NCI-H1092 (cell line): Measurements from ENCODE around the gene INO80B.
"Not testable (repeated sequence)": the region's sequence is repeated elsewhere in the genome, so short reads cannot be mapped to it uniquely, and the experiment has no call there.

ENCODE experiments used
- DNase-seq: peaks from one replicate; lab custom pipeline; 2025; lab: John Stamatoyannopoulos, UW

Gene INO80B

DNA sequence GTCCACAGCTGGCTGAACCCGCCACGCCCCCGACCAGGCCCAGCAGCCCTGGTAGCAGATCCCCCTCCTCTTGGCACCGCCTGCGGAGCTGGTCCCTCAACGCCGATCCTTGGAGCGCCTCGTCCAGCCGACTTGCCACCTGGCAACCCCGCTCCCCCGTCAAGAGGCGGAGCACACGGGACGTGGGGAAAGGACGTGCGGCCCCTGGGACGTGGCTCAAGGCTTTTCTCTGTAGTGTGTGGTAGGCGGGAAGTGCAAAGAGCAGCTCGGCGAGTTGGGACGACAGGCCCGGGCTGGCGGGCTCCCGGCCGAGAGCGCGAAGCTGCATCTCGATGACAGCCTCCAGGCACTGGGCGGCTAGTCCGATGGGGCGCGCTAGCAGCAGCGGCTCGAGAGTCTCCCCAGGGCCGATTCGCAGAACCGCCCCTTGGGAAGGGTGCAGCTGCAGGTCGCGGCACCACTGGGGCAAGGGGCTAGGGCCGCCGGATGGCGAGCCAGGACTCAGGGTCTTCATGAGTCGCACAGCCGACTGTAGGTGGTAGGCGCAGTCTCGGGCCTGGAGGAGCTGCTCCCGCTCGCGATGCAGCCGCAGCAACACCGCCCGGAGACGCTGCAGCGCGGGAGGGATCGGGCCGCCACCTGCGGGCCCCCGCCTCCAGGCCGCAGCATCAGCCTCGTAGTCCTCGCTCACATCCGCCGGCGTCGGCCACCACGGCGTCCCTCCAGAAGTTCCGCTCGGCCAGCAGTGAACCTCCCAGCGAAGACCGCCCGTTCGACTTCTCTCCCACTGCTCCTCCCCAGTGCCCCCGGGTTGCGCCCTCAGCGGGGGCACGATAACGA lies 27.3 kb downstream of the INO80B start:
- DNase-seq, result no peak

- DNase-seq, result peak; percentile 87
These were observed 28.2 kb downstream of the INO80B start, which contains the start of the genes CCDC142 and TTC31 for GRCh38 chr2:74482801-74483674. Gene CCDC142 (minus strand): TSS chr2:74482998. CDS start chr2:74482837, 161 bp downstream. Gene TTC31 (plus strand): TSS chr2:74483081. CDS start chr2:74483096, 15 bp downstream.

DNA sequence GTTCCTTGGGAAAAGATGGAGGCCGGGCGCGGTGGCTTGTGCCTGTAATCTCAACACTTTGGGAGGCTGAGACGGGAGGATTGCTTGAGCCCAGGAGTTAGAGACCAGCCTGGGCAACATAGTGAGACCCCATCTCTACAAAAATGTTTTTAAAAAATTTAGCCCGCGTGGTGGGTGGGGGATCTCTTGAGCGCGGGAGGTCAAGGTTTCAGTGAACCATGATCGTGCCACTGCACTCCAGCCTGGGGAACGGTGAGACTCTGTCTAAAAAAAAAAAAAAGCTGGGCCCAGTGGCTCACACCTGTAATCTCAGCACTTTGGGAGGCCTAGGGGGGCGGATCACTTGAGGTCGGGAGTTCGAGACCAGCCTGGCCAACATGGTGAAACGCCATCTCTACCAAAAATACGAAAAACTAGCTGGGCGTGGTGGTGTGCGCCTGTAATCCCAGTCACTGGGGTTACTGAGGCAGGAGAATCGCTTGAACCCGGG lies 28.8 kb downstream of the INO80B start:
- DNase-seq, result not testable (repeated sequence)

DNA sequence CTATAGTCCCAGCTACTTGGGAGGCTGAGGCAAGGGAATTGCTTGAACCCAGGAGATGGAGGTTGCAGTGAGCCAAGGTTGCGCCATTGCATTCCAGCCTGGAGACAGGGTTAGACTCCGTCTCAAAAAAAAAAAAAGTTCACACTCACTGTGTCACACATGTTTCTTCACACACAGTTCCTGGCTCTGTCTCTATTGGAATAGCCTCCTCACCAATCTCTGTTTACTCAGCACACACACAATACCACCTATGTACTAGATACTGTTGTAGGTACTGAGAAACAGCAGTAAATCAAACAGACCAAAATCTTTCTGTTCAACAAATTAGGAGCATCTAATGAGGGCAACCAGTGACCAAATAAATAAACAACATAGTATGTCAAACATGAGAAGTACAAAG lies 31.3 kb downstream of the INO80B start:
- DNase-seq, result no peak

DNA sequence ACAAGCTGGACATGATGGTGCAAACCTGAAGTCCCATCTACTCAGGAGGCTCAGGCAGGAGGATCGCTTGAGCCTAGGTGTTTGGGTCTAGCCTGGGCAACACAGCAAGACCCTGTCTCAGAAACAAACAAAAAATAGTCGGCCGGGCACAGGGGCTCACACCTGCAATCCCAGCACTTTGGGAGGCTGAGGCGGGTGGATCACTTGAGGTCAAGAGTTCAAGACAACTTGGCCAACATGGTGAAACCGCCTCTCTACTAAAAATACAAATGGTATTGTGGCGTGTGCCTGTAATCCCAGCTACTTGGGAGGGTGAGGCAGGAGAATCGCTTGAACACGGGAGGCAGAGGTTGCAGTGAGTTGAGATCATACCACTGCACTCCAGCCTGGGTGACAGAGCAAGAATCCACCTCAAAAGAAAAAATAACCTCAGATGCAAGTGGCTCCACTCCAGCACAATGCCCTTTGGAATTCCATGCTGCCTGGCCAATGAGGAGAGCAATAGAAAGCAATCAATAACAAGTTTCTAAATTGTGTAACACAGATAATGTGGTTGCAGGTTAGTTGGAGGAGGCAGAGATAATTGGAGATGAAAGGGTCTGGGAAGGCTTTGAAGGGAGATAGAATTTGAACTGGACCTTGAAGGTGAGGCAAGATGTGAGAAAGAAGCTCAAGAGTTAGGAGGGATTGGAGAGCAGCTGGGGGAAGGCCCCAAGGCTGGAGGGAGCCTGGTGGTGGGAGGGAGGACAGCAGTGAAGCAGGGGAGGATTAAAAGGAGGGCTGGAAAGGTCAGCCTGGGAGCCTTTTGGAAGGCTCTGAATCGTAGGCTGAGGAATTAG lies 34.0 kb downstream of the INO80B start:
- DNase-seq, result no peak

DNA sequence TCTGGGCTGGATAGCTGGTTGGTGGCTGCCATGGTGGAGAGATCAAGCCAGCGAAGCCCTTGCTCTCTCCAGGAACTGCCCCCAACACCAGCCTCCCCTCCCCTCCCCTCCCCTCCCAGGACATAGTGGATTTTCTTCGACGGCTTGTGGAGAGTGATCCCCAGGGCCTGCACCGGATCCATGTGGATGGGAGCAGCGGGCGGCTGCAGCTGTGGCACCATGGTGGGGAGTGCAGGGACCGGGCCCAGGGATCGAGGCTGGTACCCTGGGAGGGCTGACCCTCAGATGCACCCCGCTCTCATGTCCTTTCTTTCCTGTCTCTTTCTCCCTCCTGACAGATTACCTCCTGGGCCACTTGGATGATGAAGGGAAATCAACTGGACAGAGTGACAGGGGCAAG lies 35.0 kb downstream of the INO80B start:
- DNase-seq, result no peak

GRCh38 chr2:74491648-74492544 lies 37.0 kb downstream of the INO80B start:
- no peak for DNase-seq

DNA sequence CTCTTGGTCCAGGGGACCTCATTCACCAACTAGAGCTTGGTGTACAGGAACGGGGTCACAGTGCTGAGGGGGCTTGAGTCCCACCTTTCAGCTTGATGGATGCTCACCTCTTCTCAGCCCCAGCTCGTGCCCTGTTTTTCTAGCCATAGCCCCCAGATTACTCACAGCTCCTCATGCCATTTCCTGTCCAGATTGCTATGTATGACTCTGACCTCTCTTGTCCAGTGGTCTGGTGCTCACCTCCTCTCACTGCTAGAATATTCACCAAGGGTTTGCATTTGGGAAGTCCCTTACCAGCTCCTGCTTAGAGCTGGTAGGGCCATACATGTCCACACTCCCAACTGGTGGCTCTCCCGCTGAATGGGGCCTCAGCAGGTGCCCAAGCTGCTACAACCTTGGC lies 38.7 kb downstream of the INO80B start:
- no peak for DNase-seq

GRCh38 chr2:74495440-74495839 lies 40.6 kb downstream of the INO80B start:
- DNase-seq, result no peak

DNA sequence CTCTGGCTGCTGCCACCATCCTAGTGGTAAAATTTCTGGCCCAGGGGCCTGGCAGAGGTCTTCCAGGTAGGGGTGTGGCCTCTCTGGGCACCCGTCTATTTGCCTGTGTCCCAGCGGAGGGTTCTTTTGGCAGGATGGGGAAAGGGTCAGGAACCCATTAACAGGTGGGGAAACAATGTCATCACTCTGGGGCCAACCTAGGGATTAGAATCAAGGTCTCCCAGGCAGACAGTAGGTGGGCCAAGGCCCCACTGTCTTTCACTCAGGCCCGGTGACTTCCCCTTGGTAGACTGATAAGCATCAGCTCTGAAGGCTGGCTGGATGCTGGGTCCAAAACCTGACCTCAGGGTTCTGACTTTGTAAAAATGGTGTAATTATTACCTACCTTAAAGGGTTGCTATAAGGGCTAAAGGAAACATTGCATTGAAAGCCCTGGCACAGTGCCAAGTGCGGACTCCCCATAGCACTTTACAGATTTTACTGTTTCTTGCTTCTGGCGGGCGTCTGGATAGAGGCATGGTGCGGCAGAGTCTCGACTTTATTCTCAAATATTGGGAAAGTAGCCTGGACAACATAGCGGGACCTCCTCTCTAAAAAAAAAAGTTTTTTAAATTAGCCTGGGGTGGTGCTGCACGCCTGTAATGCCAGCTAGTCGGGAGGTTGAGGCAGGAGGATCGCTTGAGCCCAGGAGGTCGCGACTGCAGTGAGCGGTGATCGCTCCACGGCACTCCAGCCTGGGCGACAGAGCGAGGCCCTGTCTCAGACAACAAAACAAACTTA lies 42.3 kb downstream of the INO80B start:
- DNase-seq, result no peak

GRCh38 chr2:74497777-74498499 lies 43.1 kb downstream of the INO80B start:
- no peak for DNase-seq

DNA sequence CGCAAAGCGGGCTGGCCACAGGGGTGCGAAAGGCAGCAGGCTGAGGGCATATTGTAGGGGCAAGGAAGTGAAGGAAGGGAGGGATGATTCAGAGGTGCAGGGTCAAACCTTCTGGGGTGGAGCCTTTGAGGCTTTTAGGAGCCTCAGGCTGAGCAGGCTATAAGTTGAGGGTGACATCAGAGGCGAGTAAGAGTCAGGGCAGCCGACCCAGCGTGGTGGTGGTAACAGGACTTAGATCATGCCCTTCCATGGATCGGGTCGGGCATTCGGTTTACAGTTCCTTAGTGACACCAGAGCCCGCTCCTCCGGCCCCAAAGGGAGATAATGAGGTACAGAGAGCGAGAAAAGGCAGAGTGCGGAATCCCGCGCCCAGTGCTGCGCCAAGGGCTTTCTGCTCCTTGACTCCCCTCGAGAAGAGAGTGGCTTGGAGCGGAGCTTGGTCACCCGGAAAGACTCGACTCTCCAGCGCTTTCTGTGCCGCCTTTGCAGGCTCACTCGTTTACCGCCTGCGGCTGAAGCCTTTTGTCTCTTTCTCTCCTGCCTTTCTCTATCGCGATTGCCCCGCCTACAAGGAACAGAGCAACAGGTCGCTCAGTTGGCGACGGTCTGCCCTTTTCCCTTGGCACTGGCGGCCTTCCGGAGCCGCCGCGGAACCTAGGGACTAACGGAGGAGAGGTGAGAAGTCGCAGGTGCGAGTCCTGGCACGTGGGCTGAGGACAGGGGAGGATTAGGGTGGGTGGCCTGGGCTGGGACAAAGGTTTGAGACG lies 43.8 kb downstream of the INO80B start:
- no peak for DNase-seq

- no peak for DNase-seq
These were observed 44.5 kb downstream of the INO80B start, which contains the start of gene LBX2 for GRCh38 chr2:74499267-74499939. Gene LBX2 (minus strand): TSS chr2:74499603. CDS start chr2:74499537, 66 bp downstream.

- DNase-seq, result no peak
These were observed 45.2 kb downstream of the INO80B start for GRCh38 chr2:74499940-74500577.

DNA sequence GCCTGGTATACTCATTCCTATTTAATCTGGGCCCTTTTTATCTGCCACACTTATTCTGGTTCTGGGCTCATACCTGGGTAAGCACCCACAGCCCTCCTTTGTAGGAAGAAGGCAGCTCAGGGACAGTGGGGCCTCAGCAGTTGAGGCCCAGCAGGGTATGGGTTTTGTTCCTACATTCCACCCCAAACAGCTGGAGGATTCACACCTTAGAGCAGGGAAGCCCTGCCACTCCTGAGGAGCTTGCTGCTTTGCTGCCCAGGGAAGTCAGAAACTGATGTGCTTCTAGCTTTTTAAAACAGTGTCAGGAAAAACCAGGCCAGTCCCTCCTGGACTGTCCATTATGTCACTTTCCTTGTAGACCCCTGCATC lies 45.7 kb downstream of the INO80B start:
- DNase-seq, result no peak

DNA sequence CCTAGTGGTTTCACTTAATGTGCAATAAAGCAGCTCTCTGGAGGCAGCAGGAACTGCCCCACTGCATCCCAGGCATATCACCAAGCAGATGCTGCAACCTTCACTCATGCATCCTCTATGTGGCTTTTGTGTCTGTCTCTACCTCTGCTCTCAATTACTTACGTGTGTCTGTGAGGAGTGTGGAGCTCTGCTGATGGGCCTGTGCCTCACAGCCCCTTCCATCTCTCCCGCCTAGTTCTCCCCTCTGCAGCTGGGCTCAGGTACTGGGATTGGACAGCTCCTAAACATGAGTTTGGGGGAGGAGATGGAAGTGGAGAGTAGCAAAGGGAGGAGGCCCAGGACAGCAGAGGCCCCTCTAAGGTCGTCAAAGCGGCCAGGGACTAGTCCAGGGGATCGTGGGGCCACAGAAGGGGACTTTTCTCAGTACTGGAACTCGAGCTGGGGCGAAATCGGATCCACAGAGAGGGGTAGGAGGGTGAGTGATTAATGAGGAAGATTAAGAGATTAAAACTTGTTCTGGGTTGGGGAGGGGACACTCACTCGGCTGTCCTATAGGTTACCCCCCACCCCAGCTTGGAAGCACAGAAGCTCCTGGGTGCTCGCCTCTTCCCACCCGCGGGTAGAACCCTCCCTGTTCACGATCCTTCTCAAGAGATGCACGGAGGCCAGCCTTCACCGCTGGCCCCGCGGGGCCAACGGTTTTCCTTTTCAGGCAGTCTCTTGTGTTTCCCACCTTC lies 46.6 kb downstream of the INO80B start:
- DNase-seq, result no peak
